ENCODE measurements around the gene AOPEP.

AOPEP gene, protein sequence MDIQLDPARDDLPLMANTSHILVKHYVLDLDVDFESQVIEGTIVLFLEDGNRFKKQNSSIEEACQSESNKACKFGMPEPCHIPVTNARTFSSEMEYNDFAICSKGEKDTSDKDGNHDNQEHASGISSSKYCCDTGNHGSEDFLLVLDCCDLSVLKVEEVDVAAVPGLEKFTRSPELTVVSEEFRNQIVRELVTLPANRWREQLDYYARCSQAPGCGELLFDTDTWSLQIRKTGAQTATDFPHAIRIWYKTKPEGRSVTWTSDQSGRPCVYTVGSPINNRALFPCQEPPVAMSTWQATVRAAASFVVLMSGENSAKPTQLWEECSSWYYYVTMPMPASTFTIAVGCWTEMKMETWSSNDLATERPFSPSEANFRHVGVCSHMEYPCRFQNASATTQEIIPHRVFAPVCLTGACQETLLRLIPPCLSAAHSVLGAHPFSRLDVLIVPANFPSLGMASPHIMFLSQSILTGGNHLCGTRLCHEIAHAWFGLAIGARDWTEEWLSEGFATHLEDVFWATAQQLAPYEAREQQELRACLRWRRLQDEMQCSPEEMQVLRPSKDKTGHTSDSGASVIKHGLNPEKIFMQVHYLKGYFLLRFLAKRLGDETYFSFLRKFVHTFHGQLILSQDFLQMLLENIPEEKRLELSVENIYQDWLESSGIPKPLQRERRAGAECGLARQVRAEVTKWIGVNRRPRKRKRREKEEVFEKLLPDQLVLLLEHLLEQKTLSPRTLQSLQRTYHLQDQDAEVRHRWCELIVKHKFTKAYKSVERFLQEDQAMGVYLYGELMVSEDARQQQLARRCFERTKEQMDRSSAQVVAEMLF

DNA sequence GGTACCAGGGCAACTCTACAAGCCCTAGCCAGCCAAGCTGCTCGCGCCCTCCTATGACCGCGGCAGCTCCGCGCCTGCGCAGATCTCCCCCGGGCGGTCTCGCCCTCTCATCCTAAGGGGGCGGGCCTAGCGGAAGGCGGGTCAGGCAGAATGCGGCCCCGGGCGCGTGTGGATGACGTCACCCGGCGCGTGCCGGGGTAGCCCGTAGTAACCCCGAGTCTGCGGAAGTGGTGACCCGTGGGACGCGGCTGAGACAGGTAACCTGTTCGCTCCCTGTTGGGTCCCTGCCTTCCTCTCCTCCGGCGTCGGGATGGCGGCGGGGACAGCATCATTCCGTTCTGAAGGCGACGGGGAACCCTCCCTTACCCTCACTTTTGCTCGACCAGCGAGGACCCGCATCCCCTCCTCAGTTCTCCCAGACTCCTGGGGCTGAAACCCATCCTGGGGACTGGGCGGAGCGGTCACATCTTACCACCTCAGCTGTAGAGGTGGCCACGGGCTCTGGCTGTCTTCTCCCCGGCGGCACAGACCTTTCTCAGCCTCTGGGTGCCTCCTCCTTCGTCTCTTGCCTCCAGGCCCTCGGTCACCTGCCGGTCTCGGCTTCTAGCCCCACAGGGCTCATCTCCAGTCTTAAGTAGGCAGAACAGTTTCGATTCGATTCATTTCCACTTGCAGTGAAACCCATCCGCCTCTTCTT lies at the start of gene AOPEP:
Gene AOPEP, plus strand, starts transcription at position 205 of the 697 bp plus-strand sequence. CDS start 33,085 bp downstream, outside the sequence.
- DNase-seq, result peak; percentile 85

GRCh38 chr9:94677929-94678328 lies 48.6 kb upstream of the AOPEP start:
- DNase-seq, result no peak

- no peak for DNase-seq
Observed at GRCh38 chr9:94679587-94679986, 46.9 kb upstream of the AOPEP start.

DNA sequence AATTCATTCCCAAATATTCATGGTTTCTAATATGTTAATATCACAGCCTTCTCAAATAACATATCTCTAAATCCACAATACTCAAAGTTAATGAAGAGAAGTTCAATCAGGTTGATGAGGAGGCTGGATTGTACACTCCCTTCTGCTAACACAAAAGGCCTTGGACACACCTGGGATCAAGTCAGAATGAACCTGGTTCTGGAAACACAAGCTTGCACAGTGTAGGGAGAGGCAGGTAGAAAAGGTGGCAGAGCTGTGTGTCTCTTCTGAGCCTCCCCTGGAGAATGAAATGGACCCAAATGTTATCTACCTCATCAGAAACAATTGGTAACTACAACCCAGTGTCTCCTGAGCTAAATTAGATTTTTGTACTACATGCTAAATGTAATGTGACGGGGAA lies 46.5 kb upstream of the AOPEP start:
- DNase-seq, result no peak

GRCh38 chr9:94680621-94681020 lies 45.9 kb upstream of the AOPEP start:
- DNase-seq, result no peak

DNA sequence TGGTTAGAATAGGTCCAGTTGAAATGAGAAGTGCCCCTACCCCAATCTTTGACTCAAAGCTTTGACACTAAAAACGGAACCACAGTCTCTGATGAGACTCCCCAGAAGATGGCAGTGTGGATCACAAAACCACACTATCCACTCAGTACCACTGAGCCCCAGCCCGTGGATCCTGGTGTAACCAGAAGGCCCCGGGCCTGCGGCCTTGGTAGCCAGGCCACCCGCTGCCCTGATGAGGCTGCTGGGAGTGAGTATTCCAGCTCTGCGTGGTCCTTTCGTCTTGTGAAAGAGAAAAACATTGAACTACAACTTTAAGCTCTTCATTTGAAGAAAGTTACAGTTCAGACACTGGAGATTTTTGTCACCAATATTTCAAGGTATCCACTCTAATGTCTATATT lies 45.0 kb upstream of the AOPEP start:
- peak; percentile 19 for DNase-seq

DNA sequence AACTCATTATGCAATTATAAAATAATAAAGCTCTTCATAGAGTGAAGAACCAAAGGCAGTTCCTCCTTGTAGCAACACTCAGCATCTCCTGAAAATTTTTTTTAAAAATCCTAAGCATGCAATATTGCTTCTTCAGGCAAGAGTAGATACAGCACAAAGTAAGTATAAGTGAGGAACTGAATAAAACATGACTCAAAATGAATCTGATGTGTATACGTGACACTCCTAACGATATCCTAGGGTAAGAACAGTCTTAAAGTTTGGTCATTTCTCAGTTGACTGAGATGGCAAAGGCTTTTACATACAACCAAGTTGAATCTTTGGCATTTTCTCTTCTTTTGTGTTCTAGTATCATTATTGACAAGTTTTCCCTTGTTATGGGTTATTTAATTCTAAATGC lies 41.1 kb upstream of the AOPEP start:
- no peak for DNase-seq

GRCh38 chr9:94687451-94687850 lies 39.0 kb upstream of the AOPEP start:
- DNase-seq, result peak; percentile 21

DNA sequence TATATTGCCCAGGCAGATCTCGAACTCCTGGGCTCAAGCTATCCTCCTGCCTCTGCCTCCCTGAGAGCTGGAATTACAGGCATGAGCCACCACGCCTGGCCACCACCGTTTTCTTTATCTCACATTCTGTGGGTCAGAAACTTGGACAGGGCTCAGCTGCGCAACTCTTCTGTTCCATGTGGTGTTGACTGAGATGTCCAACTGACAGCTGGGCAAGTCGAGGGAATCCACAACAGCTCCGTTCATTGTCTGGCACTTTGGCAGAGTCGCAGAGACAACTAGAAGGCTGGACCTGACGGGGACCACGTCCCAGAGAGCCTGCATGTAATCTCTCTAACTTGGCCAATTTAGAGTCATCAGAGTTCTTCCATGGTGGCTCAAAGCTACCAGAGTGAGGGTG lies 36.2 kb upstream of the AOPEP start:
- DNase-seq, result no peak

DNA sequence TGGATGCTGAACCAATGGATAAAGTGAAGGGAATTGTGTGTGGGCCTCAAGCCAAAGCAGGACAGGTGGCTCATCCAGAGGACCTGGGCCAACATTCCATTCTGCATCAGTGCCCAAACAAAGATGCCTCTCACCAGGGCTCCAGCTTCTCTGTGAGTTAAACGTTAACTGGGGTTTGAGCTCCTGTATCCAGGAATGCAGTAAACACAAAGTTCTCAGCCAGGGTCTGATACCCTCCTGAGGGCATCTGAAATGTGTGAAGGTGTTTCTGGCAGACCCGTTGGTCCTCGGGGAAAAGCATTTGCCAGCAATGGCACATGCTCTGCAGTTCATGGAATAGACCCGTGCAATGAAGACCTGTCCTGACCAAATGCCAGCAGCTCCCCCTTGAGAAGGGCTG lies 33.9 kb upstream of the AOPEP start:
- DNase-seq, result peak; percentile 47

DNA sequence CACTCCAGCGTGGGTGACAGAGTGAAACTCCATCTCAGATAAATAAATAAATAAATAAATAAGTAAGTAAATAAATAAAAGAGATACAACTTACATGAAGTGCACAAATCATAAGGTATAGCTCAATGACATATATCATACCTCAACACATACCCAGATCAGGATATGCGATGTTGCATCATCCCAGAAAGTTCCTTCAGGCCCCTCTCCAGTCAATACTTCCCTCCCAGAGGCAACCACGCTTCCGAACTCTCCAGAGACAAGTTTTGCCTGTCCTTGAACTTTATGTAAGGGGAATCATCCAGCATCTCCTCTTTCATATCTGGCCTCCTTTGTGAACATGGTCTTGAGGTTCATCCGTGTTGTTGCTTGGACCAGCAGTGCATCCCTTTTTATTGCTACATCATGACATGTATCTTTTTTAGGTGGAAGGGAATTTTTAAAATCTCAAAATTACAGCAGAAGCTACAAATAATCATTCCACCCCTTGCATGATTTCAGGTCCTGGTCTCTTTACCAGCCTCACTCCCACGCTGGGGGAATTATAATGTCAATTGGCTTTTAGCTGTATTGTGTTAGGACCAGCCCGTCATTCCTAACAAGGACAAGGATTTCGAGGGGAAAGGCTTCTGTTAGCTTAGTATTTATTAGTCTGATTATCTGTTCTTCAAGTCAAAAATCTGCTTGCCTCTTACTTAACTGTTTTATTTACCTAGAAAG lies 32.9 kb upstream of the AOPEP start:
- no peak for DNase-seq

DNA sequence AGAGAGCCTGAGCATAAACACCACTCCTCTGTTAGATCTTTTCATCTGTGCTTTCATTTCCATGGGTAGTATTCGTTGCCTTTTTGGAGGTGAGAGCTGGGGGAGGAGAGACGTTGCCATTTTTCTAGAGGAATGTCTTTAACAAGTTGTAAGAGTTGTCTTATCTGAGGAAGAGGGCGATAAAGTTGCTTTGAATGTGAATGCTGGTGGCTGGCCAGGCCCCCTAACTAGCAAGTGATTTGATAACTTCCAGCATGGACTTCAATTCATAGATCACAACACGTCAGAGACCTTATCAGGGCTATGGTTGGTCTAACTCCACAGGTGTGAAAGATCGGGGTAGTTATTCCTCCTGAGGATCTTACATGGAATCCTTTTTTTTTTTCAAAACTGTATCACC lies 30.0 kb upstream of the AOPEP start:
- no peak for DNase-seq

DNA sequence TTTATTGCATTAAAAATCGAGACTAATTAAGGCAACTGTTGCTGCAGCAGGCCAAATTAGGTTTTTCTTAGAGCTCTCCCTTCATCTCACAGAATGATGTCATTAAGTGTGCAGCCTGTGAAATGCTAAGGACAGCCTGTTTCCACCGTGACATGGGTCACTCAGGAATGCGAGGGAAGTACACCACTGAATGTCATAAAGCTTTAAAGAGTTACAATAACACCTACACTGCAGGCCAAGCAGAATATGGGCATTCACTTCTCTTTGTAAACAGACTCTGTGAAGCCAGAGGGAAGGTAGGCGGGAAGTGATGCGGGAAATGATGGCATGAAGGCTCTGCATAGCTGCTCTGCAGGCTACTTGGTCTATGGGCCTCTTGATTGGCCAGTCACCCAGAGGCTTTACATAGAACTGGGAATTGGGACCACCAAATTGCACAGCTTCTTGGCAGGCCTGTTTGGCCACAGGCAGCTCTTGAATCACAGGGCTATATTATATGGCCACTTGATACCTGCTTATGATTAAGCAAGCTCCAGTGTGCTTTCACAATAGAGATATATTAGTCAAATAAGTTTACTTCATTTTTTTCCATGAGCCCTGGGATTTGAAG lies 28.4 kb upstream of the AOPEP start:
- peak; percentile 67 for DNase-seq

DNA sequence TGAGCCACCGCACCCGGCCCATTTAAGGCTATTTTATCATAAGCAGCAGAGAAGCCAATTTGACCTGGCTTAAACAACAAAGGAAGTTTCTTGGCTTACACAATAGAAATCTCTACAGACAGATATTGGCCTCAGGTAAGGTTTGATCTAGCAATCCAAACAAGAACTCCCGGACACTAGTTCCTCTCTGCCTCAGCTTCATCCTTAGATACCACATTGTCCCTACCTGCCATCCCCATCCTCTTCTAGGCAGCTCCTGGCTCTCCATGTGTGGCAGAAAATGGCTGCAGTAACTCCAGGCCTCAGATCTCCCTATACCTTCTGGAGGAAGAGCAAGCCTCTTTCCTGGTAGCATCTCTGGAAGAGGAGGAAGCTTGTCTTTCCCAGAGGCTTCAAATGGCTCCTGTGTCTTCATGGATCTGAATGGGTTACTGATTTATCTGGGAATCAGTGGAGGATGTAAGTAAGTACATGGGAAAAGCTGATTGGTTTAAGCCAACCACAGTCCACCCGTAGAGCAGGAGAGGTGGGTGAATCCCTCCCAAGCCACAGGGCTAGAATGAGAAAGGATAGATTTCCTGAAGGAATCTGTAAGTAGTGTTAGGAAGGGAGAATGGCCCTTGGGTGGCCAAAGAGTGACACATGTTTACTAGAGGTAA lies 26.7 kb upstream of the AOPEP start:
- DNase-seq, result no peak

DNA sequence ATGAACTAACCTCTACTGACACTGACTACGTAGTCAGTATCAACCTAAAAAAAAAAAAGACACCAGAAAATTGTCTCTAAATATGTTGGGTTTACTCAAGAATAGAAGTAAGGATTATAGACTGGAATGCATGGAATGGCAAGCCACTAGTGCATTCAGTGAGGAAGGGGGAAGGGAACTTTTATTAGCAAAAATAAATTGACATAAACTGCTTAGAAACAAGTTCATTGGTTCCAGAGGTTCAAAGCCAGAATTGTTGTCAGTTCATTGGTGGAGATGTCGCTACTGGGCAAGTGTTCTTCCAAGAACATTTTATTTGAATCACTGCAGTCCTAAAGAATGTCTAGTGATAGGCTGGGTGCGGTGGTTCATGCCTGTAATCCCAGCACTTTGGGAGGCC lies 26.1 kb upstream of the AOPEP start:
- DNase-seq, result no peak

DNA sequence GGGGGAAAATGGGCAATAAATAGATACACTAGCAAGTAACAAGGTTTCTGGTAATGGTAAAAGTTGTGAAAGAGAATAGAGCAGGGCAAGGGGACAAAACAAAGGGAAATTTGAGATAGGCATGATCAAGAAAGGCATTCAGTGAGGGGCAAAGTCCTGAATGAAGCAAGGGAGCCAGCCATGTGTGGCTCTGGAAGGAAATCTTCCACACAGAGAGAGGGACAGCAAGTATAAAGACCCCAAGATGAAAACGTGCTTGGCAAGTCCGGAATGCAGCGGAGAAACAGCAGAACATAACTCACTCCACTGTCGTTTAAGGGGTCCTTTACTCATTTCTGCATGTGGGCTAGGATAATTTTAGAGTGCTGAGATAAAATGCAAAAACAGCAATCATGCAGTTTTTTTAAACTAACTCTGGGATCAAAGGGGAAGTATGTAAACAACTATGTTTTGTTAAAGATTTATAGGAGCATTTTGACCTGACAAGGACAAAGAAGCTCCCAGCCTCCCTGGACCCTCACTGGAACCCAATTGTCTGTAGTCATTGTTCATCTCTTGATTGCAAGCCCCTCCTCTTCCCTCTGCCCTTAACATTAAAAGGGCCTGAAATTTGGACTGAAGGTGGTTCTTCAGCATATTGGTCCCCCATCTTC lies 22.9 kb upstream of the AOPEP start:
- no peak for DNase-seq

DNA sequence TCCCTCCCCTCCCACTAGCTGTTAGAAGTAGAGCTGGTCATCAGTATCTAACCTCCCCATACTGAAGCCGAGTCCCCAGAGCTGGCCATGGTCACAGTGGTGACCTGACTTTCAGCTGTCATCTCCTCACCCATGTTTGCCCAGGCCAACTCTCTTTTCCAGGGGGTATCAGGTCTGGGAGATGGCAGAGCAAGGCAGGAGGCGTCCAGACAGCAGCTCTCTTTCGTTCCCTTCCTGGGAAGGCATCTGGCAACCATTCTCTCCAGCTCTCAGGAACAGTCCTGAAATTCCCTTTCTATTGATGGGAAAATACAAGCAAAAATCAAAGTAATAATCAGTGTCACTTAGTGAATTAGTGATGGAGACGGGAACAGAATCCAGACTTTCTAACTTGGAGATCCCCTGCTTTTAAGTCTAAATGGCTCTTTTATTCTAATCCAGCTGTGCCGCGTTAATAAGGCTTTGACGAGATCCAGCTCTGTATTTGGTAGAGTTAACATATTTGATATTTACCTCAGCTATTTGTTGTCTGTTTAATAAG lies 21.3 kb upstream of the AOPEP start:
- no peak for DNase-seq

- DNase-seq, result no peak
Observed at GRCh38 chr9:94706922-94707321, 19.6 kb upstream of the AOPEP start.

GRCh38 chr9:94713436-94714215 lies 12.9 kb upstream of the AOPEP start:
- no peak for DNase-seq

- no peak for DNase-seq
Observed at GRCh38 chr9:94714494-94714893, 12.0 kb upstream of the AOPEP start.
